HG03521 (cell line): ENCODE data around the gene CASR.
"Not testable (repeated sequence)": the region's sequence is repeated elsewhere in the genome, so short reads cannot be mapped to it uniquely, and the experiment has no call there.

Experiments
- ATAC-seq: cut with Tn5 transposase; IDR thresholded peaks from one replicate; pipeline ENCODE4 v1.9.1; 2021; ENCODE audit warnings: mild to moderate bottlenecking, moderate library complexity; ENCODE audit not compliant: unreplicated experiment

The CASR gene, protein sequence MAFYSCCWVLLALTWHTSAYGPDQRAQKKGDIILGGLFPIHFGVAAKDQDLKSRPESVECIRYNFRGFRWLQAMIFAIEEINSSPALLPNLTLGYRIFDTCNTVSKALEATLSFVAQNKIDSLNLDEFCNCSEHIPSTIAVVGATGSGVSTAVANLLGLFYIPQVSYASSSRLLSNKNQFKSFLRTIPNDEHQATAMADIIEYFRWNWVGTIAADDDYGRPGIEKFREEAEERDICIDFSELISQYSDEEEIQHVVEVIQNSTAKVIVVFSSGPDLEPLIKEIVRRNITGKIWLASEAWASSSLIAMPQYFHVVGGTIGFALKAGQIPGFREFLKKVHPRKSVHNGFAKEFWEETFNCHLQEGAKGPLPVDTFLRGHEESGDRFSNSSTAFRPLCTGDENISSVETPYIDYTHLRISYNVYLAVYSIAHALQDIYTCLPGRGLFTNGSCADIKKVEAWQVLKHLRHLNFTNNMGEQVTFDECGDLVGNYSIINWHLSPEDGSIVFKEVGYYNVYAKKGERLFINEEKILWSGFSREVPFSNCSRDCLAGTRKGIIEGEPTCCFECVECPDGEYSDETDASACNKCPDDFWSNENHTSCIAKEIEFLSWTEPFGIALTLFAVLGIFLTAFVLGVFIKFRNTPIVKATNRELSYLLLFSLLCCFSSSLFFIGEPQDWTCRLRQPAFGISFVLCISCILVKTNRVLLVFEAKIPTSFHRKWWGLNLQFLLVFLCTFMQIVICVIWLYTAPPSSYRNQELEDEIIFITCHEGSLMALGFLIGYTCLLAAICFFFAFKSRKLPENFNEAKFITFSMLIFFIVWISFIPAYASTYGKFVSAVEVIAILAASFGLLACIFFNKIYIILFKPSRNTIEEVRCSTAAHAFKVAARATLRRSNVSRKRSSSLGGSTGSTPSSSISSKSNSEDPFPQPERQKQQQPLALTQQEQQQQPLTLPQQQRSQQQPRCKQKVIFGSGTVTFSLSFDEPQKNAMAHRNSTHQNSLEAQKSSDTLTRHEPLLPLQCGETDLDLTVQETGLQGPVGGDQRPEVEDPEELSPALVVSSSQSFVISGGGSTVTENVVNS

DNA sequence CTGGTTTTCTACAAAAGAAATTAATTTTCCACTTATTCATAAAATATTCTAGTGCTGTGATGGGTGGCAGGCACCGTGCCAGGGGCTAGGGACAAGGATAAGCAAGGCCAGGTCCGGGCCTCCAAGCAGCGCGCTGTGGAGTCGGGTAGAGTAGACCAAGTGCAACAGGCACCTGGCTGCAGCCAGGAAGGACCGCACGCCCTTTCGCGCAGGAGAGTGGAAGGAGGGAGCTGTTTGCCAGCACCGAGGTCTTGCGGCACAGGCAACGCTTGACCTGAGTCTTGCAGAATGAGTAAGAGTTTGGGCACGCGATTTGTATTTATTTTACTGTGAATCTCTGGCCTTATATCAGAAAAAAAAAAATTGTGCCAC lies at the start of gene CASR:
CASR (plus strand) TSS at position 148 of the 372 bp plus-strand sequence. CDS start 70,522 bp downstream, outside the sequence.
- ATAC-seq = no peak

GRCh38 chr3:122146466-122146865 lies 37.0 kb upstream of the CASR start:
- no peak for ATAC-seq

GRCh38 chr3:122148941-122149627 lies 34.4 kb upstream of the CASR start:
- no peak for ATAC-seq

GRCh38 chr3:122151480-122151879 lies 32.0 kb upstream of the CASR start:
- no peak for ATAC-seq

DNA sequence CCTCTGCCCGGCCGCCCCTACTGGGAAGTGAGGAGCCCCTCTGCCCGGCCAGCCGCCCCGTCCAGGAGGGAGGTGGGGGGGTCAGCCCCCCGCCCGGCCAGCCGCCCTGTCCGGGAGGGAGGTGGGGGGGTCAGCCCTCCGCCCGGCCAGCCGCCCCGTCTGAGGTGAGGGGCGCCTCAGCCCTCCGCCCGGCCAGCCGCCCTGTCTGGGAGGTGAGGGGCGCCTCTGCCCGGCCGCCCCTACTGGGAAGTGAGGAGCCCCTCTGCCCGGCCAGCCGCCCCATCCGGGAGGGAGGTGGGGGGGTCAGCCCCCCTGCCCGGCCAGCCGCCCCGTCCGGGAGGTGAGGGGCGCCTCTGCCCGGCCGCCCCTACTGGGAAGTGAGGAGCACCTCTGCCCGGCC lies 18.5 kb upstream of the CASR start:
- not testable (repeated sequence) for ATAC-seq

DNA sequence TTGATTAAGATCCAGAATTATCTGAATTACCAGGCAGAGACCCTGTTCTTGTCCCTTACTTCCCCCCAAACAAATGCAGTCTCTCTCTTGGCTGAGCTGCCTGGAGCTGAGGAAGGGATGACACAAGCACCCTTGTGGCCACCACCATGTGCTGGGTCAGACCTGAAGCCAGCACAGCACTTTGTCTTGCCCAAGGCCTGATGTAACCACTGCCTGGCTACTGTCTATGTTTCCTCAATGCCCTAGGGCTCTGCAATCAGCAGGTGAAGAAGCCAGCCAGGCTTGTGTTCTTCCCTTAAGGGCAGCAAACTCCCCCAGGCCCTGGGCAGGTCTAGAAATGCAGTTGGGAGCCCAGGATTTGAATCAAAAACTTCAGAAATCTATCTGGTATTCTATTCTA lies 15.8 kb upstream of the CASR start:
- ATAC-seq = no peak

DNA sequence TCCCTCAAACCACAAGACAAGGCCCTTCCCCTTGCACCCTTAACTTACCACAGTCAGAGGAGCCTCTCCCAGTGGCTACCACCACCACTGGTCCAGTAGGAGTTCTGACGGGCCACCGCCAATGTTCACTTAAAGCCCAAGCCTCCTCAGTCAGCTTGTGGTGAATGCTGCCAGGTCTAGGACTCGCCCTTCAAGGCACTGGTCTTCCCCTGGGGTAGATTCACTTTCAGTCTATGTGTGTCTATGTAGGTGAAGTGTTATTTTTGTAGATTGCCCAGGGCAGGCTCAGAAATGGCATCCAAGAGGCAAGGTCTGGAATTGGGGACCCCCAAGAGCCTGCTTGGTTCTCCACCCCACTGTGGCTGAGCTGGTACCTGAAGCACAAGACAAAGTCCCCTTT lies 15.4 kb upstream of the CASR start:
- ATAC-seq = no peak

DNA sequence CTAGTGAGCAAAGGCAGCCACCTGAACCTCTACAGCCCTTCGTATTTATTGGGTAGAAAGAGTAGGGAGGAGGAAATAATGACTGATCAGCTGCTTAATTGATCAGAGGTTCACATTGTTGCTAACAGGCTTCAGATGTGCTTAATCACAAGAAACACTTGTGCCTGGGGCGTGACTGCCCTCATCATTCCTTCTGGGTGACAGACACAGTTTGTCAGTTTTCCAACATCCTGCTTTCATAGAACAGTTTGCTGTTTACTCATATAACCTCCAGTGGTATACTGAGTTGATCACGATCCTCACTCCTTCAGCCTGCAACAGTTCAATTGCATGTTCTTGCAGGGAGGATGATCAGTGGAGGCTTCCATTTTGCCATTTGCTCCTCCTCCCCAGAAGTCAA lies 13.6 kb upstream of the CASR start:
- ATAC-seq = no peak

DNA sequence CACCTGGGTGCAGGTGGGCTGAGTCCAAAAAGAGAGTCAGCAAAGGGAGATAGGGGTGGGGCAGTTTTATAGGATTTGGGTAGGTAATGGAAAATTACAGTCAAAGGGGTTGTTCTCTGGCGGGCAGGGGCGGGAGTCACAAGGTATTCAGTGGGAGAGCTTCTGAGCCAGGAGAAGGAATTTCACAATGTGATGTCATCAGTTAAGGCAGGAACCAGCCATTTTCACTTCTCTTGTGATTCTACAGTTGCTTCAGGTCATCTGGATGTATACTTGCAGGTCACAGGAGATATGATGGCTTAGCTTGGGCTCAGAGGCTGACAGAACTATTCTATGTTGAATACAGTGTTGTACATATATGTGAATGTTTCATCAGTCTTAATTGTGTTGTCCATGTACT lies 12.1 kb upstream of the CASR start:
- ATAC-seq = not testable (repeated sequence)

DNA sequence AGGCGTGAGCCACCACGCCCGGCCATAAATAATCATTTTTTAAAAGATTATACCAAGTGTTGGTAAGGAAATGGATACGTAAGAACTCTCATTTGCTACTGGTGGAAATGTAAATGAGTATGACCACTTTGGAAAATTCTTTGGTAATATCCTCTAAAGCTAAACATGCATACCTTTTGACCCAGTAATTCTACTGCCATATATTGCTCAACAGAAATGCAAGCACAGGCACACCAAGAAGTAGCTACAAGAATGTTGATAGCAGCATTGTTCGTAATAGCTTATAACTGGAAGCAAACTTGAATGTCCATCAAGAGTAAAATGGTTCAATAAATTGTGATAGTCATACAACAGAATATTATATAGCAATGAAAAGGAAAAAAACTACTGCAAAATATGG lies 4.8 kb upstream of the CASR start:
- ATAC-seq = no peak

DNA sequence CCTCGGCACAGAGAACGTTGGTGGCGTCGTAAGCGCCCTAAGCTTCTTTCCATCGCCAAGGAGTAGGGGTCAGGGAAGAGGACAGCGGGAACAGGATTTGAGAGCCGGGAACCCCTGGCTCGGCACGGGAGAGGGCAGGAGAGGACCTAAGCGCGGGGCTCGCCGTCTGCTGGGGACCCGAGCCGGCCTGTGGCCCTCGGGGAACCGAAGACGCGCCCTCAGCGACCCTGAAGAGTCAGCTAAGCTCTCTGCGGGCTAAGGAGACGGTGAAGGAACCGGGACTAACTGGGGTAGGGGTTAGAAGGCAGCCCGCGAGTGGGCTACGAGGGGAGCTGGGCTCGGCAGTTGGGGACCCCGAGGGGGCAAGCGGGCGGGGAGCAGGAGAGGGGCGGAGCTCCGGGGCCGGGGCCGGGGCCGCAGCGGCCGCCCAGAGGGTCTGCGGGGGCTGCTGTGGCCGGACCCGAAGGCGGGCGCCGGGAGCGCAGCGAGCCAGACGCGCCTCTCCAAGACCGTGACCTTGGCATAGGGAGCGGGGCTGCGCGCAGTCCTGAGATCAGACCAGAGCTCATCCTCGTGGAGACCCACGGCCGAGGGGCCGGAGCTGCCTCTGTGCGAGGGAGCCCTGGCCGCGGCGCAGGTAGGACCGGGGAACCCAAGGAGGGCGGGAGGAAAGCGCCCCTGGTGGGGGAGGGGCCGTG lies 574 bp downstream of the CASR start:
- ATAC-seq = no peak

GRCh38 chr3:122184591-122184929 lies 1.1 kb downstream of the CASR start:
- no peak for ATAC-seq

DNA sequence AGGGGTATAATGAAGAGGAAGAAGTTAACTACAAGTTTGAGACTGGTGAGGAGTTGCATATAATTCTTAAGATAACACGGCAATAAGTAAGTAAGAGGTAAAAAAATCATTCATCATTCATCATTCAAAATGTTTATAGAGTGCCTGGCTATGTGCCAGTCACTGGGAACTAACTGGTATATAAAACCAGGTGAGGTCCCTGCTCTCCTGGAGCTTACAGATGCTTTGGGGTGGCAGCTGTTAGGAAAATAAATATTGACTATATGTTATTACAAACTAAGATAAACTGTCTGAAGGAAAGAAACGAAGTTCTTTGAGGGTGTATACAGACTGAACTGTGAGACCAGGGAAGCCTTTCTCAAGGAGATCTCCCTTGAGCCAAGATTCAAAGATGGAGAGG lies 2.9 kb downstream of the CASR start:
- no peak for ATAC-seq

GRCh38 chr3:122188737-122189136 lies 5.3 kb downstream of the CASR start:
- ATAC-seq = no peak

- ATAC-seq = no peak
Measured at GRCh38 chr3:122189357-122189756, 5.9 kb downstream of the CASR start.

- no peak for ATAC-seq
Measured at GRCh38 chr3:122190525-122190924, 7.1 kb downstream of the CASR start.

DNA sequence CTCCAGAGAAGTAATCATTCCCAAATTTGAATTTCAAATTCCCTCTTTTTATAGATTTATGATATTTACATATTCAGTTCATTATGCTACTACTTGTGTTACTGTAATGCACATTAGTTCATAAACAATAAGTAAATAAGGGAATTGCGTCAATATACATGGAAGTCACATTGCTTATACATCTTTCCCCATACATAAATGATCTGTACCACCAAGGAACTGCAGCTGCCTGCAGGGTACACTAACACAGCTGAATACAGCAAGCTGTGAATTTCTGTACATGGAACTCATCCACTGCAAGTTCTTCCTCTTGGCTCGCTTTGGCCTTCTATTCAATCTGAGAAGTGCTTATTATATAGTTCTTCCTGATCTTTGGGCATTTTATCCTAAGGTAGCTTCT lies 15.5 kb downstream of the CASR start:
- ATAC-seq = no peak

GRCh38 chr3:122199552-122199951 lies 16.1 kb downstream of the CASR start:
- no peak for ATAC-seq

DNA sequence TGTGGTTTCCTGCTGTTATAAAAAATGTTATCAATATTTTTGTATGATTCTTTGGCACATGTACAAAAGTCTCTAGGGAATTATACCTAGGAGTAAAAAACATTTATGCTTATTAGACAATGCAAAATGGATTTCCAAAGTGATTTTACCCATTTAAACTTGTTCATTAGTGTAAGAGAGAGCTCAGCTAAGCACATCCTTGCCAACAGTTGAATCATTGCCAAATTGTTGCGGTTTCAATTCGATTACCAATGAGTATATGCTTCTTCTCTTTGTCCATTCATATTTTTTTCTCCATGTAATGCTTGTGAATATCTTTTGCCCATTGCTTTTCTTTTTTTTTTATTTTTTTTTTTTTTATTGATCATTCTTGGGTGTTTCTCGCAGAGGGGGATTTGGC lies 17.2 kb downstream of the CASR start:
- ATAC-seq = no peak

GRCh38 chr3:122201476-122201875 lies 18.0 kb downstream of the CASR start:
- ATAC-seq = not testable (repeated sequence)

DNA sequence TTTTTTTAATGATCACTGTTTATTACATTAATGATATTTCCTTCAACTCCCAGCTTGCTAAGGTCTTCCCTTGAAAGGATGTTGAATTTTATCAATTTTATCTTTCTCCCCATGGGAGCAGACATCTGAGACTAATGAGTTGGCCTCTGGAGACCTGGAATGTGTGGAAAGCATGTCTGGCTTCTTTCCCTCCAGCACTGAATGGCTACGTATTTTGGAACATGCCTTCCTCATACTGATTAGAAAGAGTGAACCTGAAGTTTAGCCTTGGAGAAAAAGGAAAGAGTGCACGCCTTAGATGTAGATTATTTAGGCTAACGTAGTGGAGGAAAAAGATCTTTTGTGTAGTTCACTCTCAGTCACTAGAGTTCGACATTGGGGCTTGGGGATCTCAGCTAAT lies 25.1 kb downstream of the CASR start:
- no peak for ATAC-seq
